ENCODE measurements around the gene EIF4E1B. TPM values are rescaled to one million over a fixed set of nuclear protein-coding genes. Genes with fewer than 3 reads are reported as not detected.

The EIF4E1B gene
- total RNA-seq, 2 experiments from 2014 or later, result not detected

GRCh38 chr5:176608937-176609723, 21.3 kb upstream of the EIF4E1B start:
- DNase-seq (no peak), ATAC-seq (no peak)
- Mint-ChIP-seq H3K4me1 (ENCODE audit: low read depth) (peaks cover 11% of the 10 kb centered on the region), H3K9me3 (ENCODE audit: insufficient read depth) (no peaks in the 10 kb centered on the region), H3K36me3 (ENCODE audit: low read depth) (no peaks in the 10 kb centered on the region), H3K27me3 (ENCODE audit: low read depth) (peaks cover 36% of the 10 kb centered on the region), H3K4me3 (peak overlapping the region; percentile 85), H3K27ac (peak overlapping the region; percentile 73)
- ChIA-PET CTCF (no interaction called here), POLR2A (interaction anchor here (1.1 kb wide), 1 partner anchor 161 kb away, joined by 3 read pairs; the partner anchor contains the start of gene FAF2)

GRCh38 chr5:176609724-176610434, 20.6 kb upstream of the EIF4E1B start, which contains the start of gene GPRIN1:
Gene GPRIN1, minus strand, starts transcription at chr5:176610156. Its CDS starts 10,322 bp downstream, at chr5:176599834.
- POLR2A ChIA-PET, result no interaction called here
- ATAC-seq, result peak; percentile 76
- no peaks in the 10 kb centered on the region for H3K9me3 Mint-ChIP-seq (ENCODE audit: insufficient read depth)
- H3K36me3 Mint-ChIP-seq (ENCODE audit: low read depth), result no peaks in the 10 kb centered on the region
- CTCF ChIA-PET, result no interaction called here
- peak; percentile 52 for DNase-seq
- H3K4me1 Mint-ChIP-seq (ENCODE audit: low read depth), result peaks cover 11% of the 10 kb centered on the region
- H3K27me3 Mint-ChIP-seq (ENCODE audit: low read depth), result peaks cover 41% of the 10 kb centered on the region
- H3K4me3 Mint-ChIP-seq, result peak within 1 kb of the TSS; percentile 85
- H3K27ac Mint-ChIP-seq, result peak within 1 kb of the TSS; percentile 73

GRCh38 chr5:176610435-176610773, 20.1 kb upstream of the EIF4E1B start:
- CTCF ChIA-PET, result no interaction called here
- Mint-ChIP-seq H3K4me1 (ENCODE audit: low read depth) (peaks cover 11% of the 10 kb centered on the region), H3K4me3 (peak overlapping the region; percentile 66), H3K36me3 (ENCODE audit: low read depth) (no peaks in the 10 kb centered on the region), H3K27ac (no peak overlapping the region), H3K9me3 (ENCODE audit: insufficient read depth) (no peaks in the 10 kb centered on the region), H3K27me3 (ENCODE audit: low read depth) (peaks cover 43% of the 10 kb centered on the region)
- no peak for ATAC-seq
- POLR2A ChIA-PET, result no interaction called here
- no peak for DNase-seq

- no peak for ATAC-seq
- ChIA-PET CTCF (no interaction called here), POLR2A (no interaction called here)
- DNase-seq, result peak; percentile 81
- H3K9me3 Mint-ChIP-seq (ENCODE audit: insufficient read depth), result no peaks in the 10 kb centered on the region
- peaks cover 11% of the 10 kb centered on the region for H3K4me1 Mint-ChIP-seq (ENCODE audit: low read depth)
- H3K27ac Mint-ChIP-seq, result no peak overlapping the region
- H3K36me3 Mint-ChIP-seq (ENCODE audit: low read depth), result no peaks in the 10 kb centered on the region
- H3K27me3 Mint-ChIP-seq (ENCODE audit: low read depth), result peaks cover 50% of the 10 kb centered on the region
- H3K4me3 Mint-ChIP-seq, result no peak overlapping the region
These were observed 19.0 kb upstream of the EIF4E1B start for GRCh38 chr5:176611435-176611834.

- CTCF ChIA-PET, result no interaction called here
- no peak for ATAC-seq
- POLR2A ChIA-PET, result no interaction called here
These were observed 18.5 kb upstream of the EIF4E1B start for GRCh38 chr5:176612008-176612407.

GRCh38 chr5:176612855-176613254, 17.6 kb upstream of the EIF4E1B start:
- H3K9me3 Mint-ChIP-seq (ENCODE audit: insufficient read depth), result no peaks in the 10 kb centered on the region
- peaks cover 11% of the 10 kb centered on the region for H3K4me1 Mint-ChIP-seq (ENCODE audit: low read depth)
- ATAC-seq (no peak), DNase-seq (no peak)
- ChIA-PET POLR2A (no interaction called here), CTCF (no interaction called here)
- peaks cover 57% of the 10 kb centered on the region for H3K27me3 Mint-ChIP-seq (ENCODE audit: low read depth)
- no peaks in the 10 kb centered on the region for H3K36me3 Mint-ChIP-seq (ENCODE audit: low read depth)
- no peak overlapping the region for H3K27ac Mint-ChIP-seq
- H3K4me3 Mint-ChIP-seq, result no peak overlapping the region

More at GRCh38 chr5:176612008-176612407, 18.5 kb upstream of the EIF4E1B start:
- H3K36me3 Mint-ChIP-seq (ENCODE audit: low read depth), result no peaks in the 10 kb centered on the region
- H3K9me3 Mint-ChIP-seq (ENCODE audit: insufficient read depth), result no peaks in the 10 kb centered on the region
- no peak for DNase-seq
- peaks cover 11% of the 10 kb centered on the region for H3K4me1 Mint-ChIP-seq (ENCODE audit: low read depth)
- H3K27ac Mint-ChIP-seq, result no peak overlapping the region
- H3K4me3 Mint-ChIP-seq, result no peak overlapping the region
- H3K27me3 Mint-ChIP-seq (ENCODE audit: low read depth), result peaks cover 54% of the 10 kb centered on the region

- peaks cover 62% of the 10 kb centered on the region for H3K27me3 Mint-ChIP-seq (ENCODE audit: low read depth)
- POLR2A ChIA-PET, result no interaction called here
- H3K4me3 Mint-ChIP-seq, result no peak overlapping the region
These were observed 15.5 kb upstream of the EIF4E1B start for GRCh38 chr5:176614805-176615478.

GRCh38 chr5:176616511-176616910, 14.0 kb upstream of the EIF4E1B start:
- Mint-ChIP-seq H3K4me3 (no peak overlapping the region), H3K27me3 (ENCODE audit: low read depth) (peaks cover 70% of the 10 kb centered on the region), H3K27ac (no peak overlapping the region), H3K9me3 (ENCODE audit: insufficient read depth) (no peaks in the 10 kb centered on the region), H3K4me1 (ENCODE audit: low read depth) (peaks cover 14% of the 10 kb centered on the region), H3K36me3 (ENCODE audit: low read depth) (no peaks in the 10 kb centered on the region)
- ChIA-PET POLR2A (no interaction called here), CTCF (interaction anchor here (1.6 kb wide), 1 partner anchor 14 kb away, joined by 5 read pairs; the partner anchor contains the start of genes EIF4E1B and SNCB)
- ATAC-seq, result no peak
- DNase-seq, result no peak

More at GRCh38 chr5:176614805-176615478, 15.5 kb upstream of the EIF4E1B start:
- no peak overlapping the region for H3K27ac Mint-ChIP-seq
- H3K36me3 Mint-ChIP-seq (ENCODE audit: low read depth), result no peaks in the 10 kb centered on the region
- DNase-seq (no peak), ATAC-seq (no peak)
- peaks cover 9% of the 10 kb centered on the region for H3K4me1 Mint-ChIP-seq (ENCODE audit: low read depth)
- CTCF ChIA-PET, result no interaction called here
- no peaks in the 10 kb centered on the region for H3K9me3 Mint-ChIP-seq (ENCODE audit: insufficient read depth)

GRCh38 chr5:176618783-176619182, 11.7 kb upstream of the EIF4E1B start:
- H3K27me3 Mint-ChIP-seq (ENCODE audit: low read depth), result peaks cover 65% of the 10 kb centered on the region
- ChIA-PET CTCF (no interaction called here), POLR2A (no interaction called here)
- H3K4me1 Mint-ChIP-seq (ENCODE audit: low read depth), result peaks cover 14% of the 10 kb centered on the region
- ATAC-seq (no peak), DNase-seq (no peak)
- H3K36me3 Mint-ChIP-seq (ENCODE audit: low read depth), result no peaks in the 10 kb centered on the region
- no peak overlapping the region for H3K27ac Mint-ChIP-seq
- no peak overlapping the region for H3K4me3 Mint-ChIP-seq
- H3K9me3 Mint-ChIP-seq (ENCODE audit: insufficient read depth), result no peaks in the 10 kb centered on the region

- ATAC-seq (peak; percentile 95), DNase-seq (peak; percentile 84)
- ChIA-PET CTCF (no interaction called here), POLR2A (no interaction called here)
- Mint-ChIP-seq H3K4me1 (ENCODE audit: low read depth) (peaks cover 14% of the 10 kb centered on the region), H3K27me3 (ENCODE audit: low read depth) (peaks cover 65% of the 10 kb centered on the region), H3K4me3 (no peak overlapping the region), H3K27ac (no peak overlapping the region), H3K9me3 (ENCODE audit: insufficient read depth) (no peaks in the 10 kb centered on the region), H3K36me3 (ENCODE audit: low read depth) (no peaks in the 10 kb centered on the region)
These were observed 11.3 kb upstream of the EIF4E1B start for GRCh38 chr5:176619203-176619568.

GRCh38 chr5:176619569-176620332, 10.7 kb upstream of the EIF4E1B start:
- ChIA-PET POLR2A (no interaction called here), CTCF (no interaction called here)
- H3K9me3 Mint-ChIP-seq (ENCODE audit: insufficient read depth), result no peaks in the 10 kb centered on the region
- peaks cover 65% of the 10 kb centered on the region for H3K27me3 Mint-ChIP-seq (ENCODE audit: low read depth)
- peak overlapping the region; percentile 55 for H3K4me3 Mint-ChIP-seq
- H3K36me3 Mint-ChIP-seq (ENCODE audit: low read depth), result no peaks in the 10 kb centered on the region
- ATAC-seq (no peak), DNase-seq (no peak)
- no peak overlapping the region for H3K27ac Mint-ChIP-seq
- peaks cover 14% of the 10 kb centered on the region for H3K4me1 Mint-ChIP-seq (ENCODE audit: low read depth)
